Stimulated activated CD4-positive, alpha-beta T cell treated with anti-CD3 and anti-CD28 coated beads, Interleukin-12 subunit alpha, Interleukin-12 subunit beta, amount 100 ng/mL, for 4 hours (primary cell): Measurements from ENCODE around the gene CRTC3.
A peak's percentile ranks its signal among the peaks of the same experiment; 100 is the strongest.
"Not testable (repeated sequence)": the region's sequence is repeated elsewhere in the genome, so short reads cannot be mapped to it uniquely, and the experiment has no call there.

Experiments used
- DNase-seq: peaks from one replicate; pipeline ENCODE4 v3.0.0-alpha.2; 2020

Gene CRTC3

GRCh38 chr15:90524018-90524803, 5.5 kb upstream of the CRTC3 start:
- DNase-seq, result not testable (repeated sequence)

- no peak for DNase-seq
Observed at GRCh38 chr15:90529011-90529370, 732 bp upstream of the CRTC3 start.

- DNase-seq, result peak; percentile 52
Observed at GRCh38 chr15:90530250-90531051, 728 bp downstream of the CRTC3 start.

GRCh38 chr15:90531147-90531546, 1.4 kb downstream of the CRTC3 start:
- DNase-seq, result no peak

- DNase-seq, result no peak
Observed at GRCh38 chr15:90535254-90535653, 5.5 kb downstream of the CRTC3 start.

GRCh38 chr15:90539789-90540188, 10.1 kb downstream of the CRTC3 start:
- DNase-seq, result peak; percentile 36

GRCh38 chr15:90540768-90541167, 11.0 kb downstream of the CRTC3 start:
- no peak for DNase-seq

- no peak for DNase-seq
Observed at GRCh38 chr15:90545095-90545494, 15.4 kb downstream of the CRTC3 start.

GRCh38 chr15:90547540-90547939, 17.8 kb downstream of the CRTC3 start:
- DNase-seq, result no peak

- no peak for DNase-seq
Observed at GRCh38 chr15:90550919-90551318, 21.2 kb downstream of the CRTC3 start.

GRCh38 chr15:90552162-90552928, 22.6 kb downstream of the CRTC3 start:
- DNase-seq, result no peak

GRCh38 chr15:90552929-90553211, 23.1 kb downstream of the CRTC3 start:
- DNase-seq, result no peak

GRCh38 chr15:90553248-90553745, 23.6 kb downstream of the CRTC3 start:
- no peak for DNase-seq

GRCh38 chr15:90557186-90558084, 27.7 kb downstream of the CRTC3 start:
- DNase-seq, result no peak

- DNase-seq, result no peak
Observed at GRCh38 chr15:90558171-90558573, 28.4 kb downstream of the CRTC3 start.

- DNase-seq, result no peak
Observed at GRCh38 chr15:90559119-90559518, 29.4 kb downstream of the CRTC3 start.

GRCh38 chr15:90560229-90560776, 30.6 kb downstream of the CRTC3 start:
- DNase-seq, result no peak

- no peak for DNase-seq
Observed at GRCh38 chr15:90561344-90562244, 31.9 kb downstream of the CRTC3 start.

- DNase-seq, result no peak
Observed at GRCh38 chr15:90562669-90563068, 32.9 kb downstream of the CRTC3 start.

- DNase-seq, result no peak
Observed at GRCh38 chr15:90563463-90563862, 33.7 kb downstream of the CRTC3 start.

- DNase-seq, result no peak
Observed at GRCh38 chr15:90564051-90564450, 34.3 kb downstream of the CRTC3 start.
